OCI-LY1 (cell line): Measurements from ENCODE around the gene CD82.

ENCODE experiments used
- CTCF ChIP-seq: fragments of 200-600 bp; sonication (generic), shearing (Covaris generic); IDR thresholded peaks from 2 replicates; pipeline ENCODE4 v1.5.1; 2017; ENCODE audit warnings: mild to moderate bottlenecking, antibody characterized with exemption, low read length, moderate library complexity, mixed read lengths
- EZH2 ChIP-seq: fragments of 200-600 bp; sonication (generic), shearing (Covaris generic); IDR thresholded peaks from 2 replicates; pipeline ENCODE4 v1.8.0; 2017; ENCODE audit warnings: borderline replicate concordance, mixed run types, mild to moderate bottlenecking, antibody characterized with exemption, low read length, moderate library complexity, mixed read lengths

DNA sequence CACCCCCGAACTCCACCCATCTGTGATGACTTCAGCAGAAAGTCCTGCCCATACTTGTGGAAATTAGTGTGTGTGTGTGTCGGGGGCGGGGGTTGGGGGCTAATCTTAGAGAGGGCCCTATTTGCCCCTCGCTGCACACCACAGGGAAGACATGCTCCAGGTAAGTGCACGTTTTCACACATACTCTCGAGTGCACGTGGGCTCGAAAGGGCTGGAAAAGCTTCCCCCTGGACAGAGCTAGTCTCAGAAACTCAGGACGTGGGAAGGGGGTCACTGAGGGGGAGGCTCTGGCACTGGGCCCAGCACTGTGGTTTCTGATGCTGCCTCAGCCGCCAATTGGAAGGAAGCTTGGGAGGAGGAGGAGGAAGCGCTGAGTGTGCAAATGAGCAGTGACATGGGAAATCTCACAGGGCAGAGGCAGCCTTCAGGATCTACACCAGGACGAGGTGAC, 40.7 kb upstream of the CD82 start:
- TF ChIP-seq CTCF (no peak), EZH2 (no peak)
